ENCODE results near the gene FARP1.

GRCh38 chr13:98158172-98158899, 15.4 kb downstream of the FARP1 start:
- TF ChIP-seq CTCF (IDR thresholded peaks at IDR 0.05 in 2 of 3, conservative IDR thresholded peaks at IDR 0.05 in 1 of 3; ENCODE audit: control insufficient read depth in 2 of 3, extremely low read depth in 1 of 3, insufficient read depth in 1 of 3, low read depth in 3 of 3, low read length in 3 of 3), result no peak
- TF ChIP-seq EZH2 (IDR thresholded peaks at IDR 0.05; ENCODE audit: borderline replicate concordance, control insufficient read depth, low read depth, low read length), result no peak
- TF ChIP-seq BCL11A (IDR thresholded peaks at IDR 0.05; ENCODE audit: low read depth, low read length), result no peak
- no peak for TF ChIP-seq POLR2A (IDR thresholded peaks at IDR 0.05; ENCODE audit: low read depth, low read length)
- TF ChIP-seq POLR2AphosphoS2 (IDR thresholded peaks at IDR 0.05; ENCODE audit: low read depth, low read length), result no peak
- no peak for TF ChIP-seq ATF7 (IDR thresholded peaks at IDR 0.05; ENCODE audit: low read depth)
- no peak for TF ChIP-seq SRF (IDR thresholded peaks at IDR 0.05; ENCODE audit: low read depth in 2 of 2, low read length in 2 of 2)
- no peak for TF ChIP-seq MYC (IDR thresholded peaks at IDR 0.05; ENCODE audit: insufficient read depth, insufficient read length, insufficient replicate concordance, low read length, severe bottlenecking)
- no peak for TF ChIP-seq POLR2AphosphoS5 (IDR thresholded peaks at IDR 0.05; ENCODE audit: low read length)
- no peak for TF ChIP-seq SMC3 (IDR thresholded peaks at IDR 0.05; ENCODE audit: borderline replicate concordance, low read length)
- TF ChIP-seq SMAD1 (IDR thresholded peaks at IDR 0.05; ENCODE audit: low read depth, partially characterized antibody), result no peak
